Measurements from ENCODE around the gene UBTD2. TPM values are rescaled to one million over a fixed set of nuclear protein-coding genes. Genes with fewer than 3 reads are reported as not detected.

The UBTD2 gene
- total RNA-seq, 1 experiment from 2014 or later = 22.7 TPM

GRCh38 chr5:172173564-172174153, 109.9 kb downstream of the UBTD2 start (continued):
- TF ChIP-seq AFF4 (CRISPR knock-in tag; IDR thresholded peaks at IDR 0.05; ENCODE audit: borderline replicate concordance) = no peak
- TF ChIP-seq ZMAT4 (CRISPR knock-in tag; IDR thresholded peaks at IDR 0.05) = no peak
- TF ChIP-seq ARID4B (CRISPR knock-in tag; IDR thresholded peaks at IDR 0.05; ENCODE audit: borderline replicate concordance) = no peak
- TF ChIP-seq ZNF281 (CRISPR knock-in tag; IDR thresholded peaks at IDR 0.05) = no peak
- TF ChIP-seq FOXP4 (CRISPR knock-in tag; IDR thresholded peaks at IDR 0.05) = no peak

GRCh38 chr5:172172912-172173563, 110.5 kb downstream of the UBTD2 start:
- Mint-ChIP-seq H3K9me3 (no peaks in the 10 kb centered on the region), H3K27me3 (ENCODE audit: low read depth) (no peaks in the 10 kb centered on the region), H3K4me3 (no peak overlapping the region), H3K4me1 (peaks cover 21% of the 10 kb centered on the region), H3K27ac (no peak overlapping the region; the same call in 1 of the 2 replicates), H3K36me3 (no peaks in the 10 kb centered on the region)
- ChIA-PET POLR2A (no interaction called here), CTCF (interaction anchor here (1.1 to 2.6 kb wide), 5 partner anchors 11 to 113 kb away, joined by 3 to 37 read pairs (median 4); partner anchors contain the start of gene STK10)
- DNase-seq (ENCODE audit: low spot score) = no peak
- ATAC-seq = no peak
- TF ChIP-seq ZNF512 (CRISPR knock-in tag; IDR thresholded peaks at IDR 0.05; ENCODE audit: borderline replicate concordance) = no peak
- no peak for TF ChIP-seq HMGA2 (CRISPR knock-in tag; IDR thresholded peaks at IDR 0.05)
- TF ChIP-seq SMAD3 (CRISPR knock-in tag; IDR thresholded peaks at IDR 0.05; ENCODE audit: borderline replicate concordance) = no peak
- TF ChIP-seq GTF2I (CRISPR knock-in tag; conservative IDR thresholded peaks at IDR 0.05) = no peak
- TF ChIP-seq PRDM15 (CRISPR knock-in tag; IDR thresholded peaks at IDR 0.05) = no peak
- no peak for TF ChIP-seq CREM (CRISPR knock-in tag; IDR thresholded peaks at IDR 0.05)
- no peak for TF ChIP-seq ERG (CRISPR knock-in tag; IDR thresholded peaks at IDR 0.05)
- no peak for TF ChIP-seq TP53 (CRISPR knock-in tag; IDR thresholded peaks at IDR 0.05)

Data from WTC11 (cell line).